RWPE1 (cell line): ENCODE data around the gene VASH1.

ENCODE experiments used
- CTCF ChIA-PET: fragments of 350-600 bp; sonication (Branson Sonifier 250); formaldehyde crosslinking; extraction: SDS; loops from one replicate; lab custom pipeline; 2021; lab: Yijun Ruan, JAX
- POLR2A ChIA-PET: fragments of 400-600 bp; formaldehyde crosslinking; extraction: SDS; loops from one replicate; lab custom pipeline; 2020; ENCODE audit warnings: antibody characterized with exemption; ENCODE audit not compliant: low non-redundant PET; lab: Yijun Ruan, JAX
- DNase-seq: peaks from one replicate; pipeline ENCODE4 v3.0.0; 2012; ENCODE audit warnings: low spot score
- H3K27ac ChIP-seq: fragments of 450-650 bp; 2 replicates; pipeline ENCODE4 v1.5.1; 2017
- TF ChIP-seq, protein P1 (sequence below): fragments of 450-650 bp; conservative IDR thresholded peaks from 2 replicates; pipeline ENCODE4 v1.5.1; 2017; ENCODE audit warnings: low read depth, mild to moderate bottlenecking

VASH1 gene

DNA sequence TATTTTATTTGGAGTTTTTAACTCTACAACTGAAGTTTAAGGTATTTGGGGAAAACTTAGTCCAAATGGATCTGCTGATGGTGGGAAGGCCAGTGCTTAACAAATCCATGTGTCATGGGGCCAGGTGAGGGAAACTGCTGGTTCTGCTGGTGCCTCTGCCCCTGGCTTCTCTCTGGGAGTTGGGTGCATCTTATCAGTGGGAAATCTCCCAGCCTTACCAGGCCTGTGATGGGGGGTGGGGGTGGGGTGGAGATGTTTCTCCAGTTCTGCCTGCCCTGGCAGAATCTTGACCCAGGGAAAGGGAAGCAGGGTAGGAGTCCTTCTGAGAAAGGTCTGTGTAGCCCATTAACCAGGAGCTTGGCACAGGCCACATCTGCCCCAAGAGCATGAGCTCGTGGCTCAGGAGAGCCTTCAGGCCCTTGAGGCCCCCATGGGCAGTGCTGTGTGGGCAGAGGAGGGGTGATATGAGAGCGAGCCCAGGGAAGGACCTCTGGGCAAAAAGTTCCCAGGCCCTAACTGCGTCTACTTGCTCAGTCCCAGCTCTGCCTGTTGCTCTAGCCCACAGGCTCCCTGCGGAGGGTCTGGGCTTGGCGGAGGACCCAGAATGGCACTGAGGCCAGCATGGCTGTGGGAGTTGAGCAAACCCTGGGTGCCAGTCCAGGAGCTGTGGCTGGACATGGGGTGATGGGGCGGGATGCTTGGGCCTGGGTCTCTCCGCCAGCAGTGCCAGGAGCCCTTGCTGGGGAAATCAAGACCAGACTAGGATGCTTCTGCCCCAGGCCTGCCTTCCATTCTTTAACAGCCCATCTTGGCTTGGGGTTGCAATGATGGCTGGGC, 18.2 kb downstream of the VASH1 start:
- no peak overlapping the region for H3K27ac ChIP-seq
- TF ChIP-seq, protein P1, sequence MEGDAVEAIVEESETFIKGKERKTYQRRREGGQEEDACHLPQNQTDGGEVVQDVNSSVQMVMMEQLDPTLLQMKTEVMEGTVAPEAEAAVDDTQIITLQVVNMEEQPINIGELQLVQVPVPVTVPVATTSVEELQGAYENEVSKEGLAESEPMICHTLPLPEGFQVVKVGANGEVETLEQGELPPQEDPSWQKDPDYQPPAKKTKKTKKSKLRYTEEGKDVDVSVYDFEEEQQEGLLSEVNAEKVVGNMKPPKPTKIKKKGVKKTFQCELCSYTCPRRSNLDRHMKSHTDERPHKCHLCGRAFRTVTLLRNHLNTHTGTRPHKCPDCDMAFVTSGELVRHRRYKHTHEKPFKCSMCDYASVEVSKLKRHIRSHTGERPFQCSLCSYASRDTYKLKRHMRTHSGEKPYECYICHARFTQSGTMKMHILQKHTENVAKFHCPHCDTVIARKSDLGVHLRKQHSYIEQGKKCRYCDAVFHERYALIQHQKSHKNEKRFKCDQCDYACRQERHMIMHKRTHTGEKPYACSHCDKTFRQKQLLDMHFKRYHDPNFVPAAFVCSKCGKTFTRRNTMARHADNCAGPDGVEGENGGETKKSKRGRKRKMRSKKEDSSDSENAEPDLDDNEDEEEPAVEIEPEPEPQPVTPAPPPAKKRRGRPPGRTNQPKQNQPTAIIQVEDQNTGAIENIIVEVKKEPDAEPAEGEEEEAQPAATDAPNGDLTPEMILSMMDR = no peak
- DNase-seq = no peak
- POLR2A ChIA-PET = no interaction called here
- CTCF ChIA-PET = interaction anchor here (1.5 kb wide), 1 partner anchor 69 kb away, joined by 6 read pairs; no protein-coding TSS in a partner anchor

- POLR2A ChIA-PET = no interaction called here
- DNase-seq = no peak
- CTCF ChIA-PET = interaction anchor here (1.5 kb wide), 1 partner anchor 70 kb away, joined by 6 read pairs; no protein-coding TSS in a partner anchor
- TF ChIP-seq, protein P1 = no peak
- no peak overlapping the region for H3K27ac ChIP-seq
Observed at GRCh38 chr14:76780058-76780345, 18.7 kb downstream of the VASH1 start.

GRCh38 chr14:76780360-76780759, 19.1 kb downstream of the VASH1 start:
- H3K27ac ChIP-seq = no peak overlapping the region

GRCh38 chr14:76780875-76781647, 19.8 kb downstream of the VASH1 start:
- TF ChIP-seq, protein P1 = no peak
- POLR2A ChIA-PET = no interaction called here
- DNase-seq = no peak
- CTCF ChIA-PET = interaction anchor here (1.5 kb wide), 1 partner anchor 71 kb away, joined by 6 read pairs; no protein-coding TSS in a partner anchor
- H3K27ac ChIP-seq = peak overlapping the region; percentile 34

More at GRCh38 chr14:76780360-76780759, 19.1 kb downstream of the VASH1 start:
- TF ChIP-seq, protein P1 = no peak
- no peak for DNase-seq
- CTCF ChIA-PET = interaction anchor here (1.5 kb wide), 1 partner anchor 70 kb away, joined by 6 read pairs; no protein-coding TSS in a partner anchor
- POLR2A ChIA-PET = no interaction called here

DNA sequence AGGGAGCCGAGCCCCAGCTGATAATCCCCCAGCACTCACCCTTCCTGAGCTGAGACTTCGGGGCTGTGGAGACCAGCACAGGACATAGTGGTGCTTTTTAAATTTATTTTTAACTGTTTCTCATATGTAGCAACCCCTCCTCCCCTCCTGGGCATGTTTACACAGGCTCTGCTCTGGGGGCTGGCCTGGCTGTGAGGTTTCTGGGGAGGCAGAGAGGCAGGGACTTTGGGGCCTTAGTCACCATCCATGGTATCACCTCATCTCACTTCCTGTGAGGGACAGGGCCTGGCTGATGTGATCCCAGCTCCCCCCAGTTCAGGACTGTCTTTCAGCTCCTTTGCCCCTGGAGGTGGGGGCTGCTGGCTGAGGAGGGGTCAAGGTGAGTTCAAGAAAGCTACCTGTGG, 20.4 kb downstream of the VASH1 start:
- H3K27ac ChIP-seq = peak overlapping the region; percentile 34
- ChIA-PET CTCF (no interaction called here), POLR2A (no interaction called here)
- TF ChIP-seq, protein P1 = no peak
- no peak for DNase-seq

DNA sequence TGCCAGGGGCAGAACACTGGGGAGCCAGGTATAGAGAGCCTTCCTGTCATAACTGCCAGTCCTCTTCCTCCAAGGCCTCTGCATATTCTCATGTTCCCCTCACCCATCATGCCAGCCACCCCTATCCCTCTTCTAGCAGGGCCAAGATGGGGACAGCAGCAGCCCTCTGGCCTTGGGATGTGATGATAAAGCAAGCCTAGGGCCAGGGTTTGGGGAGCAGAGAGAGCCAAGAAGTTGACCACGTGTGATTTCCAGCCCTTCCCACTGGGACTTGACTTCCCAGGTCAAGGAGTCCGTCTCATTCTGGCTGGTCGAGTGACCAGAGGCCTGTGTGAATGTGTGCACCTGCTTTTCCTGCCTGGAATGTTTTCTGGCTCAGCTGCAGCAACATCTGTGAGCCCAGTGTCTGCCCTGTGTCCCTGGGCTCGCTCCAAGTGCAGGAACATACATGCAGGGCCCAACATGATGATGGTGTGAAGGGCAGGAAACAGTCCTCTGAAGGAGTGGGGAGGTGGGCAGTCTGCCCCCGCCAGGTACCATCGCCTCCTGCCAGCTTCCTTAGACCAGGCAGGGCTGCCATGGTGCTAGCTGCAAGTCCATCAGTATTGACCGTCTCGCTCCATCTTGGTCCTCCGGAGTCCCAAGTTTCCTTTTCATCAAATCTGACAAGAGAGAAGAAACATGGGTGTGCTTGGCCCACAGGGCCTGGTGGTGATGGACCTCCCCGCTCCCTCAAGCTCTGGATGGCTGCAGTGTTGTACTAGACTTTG, 21.0 kb downstream of the VASH1 start:
- TF ChIP-seq, protein P1 = no peak
- DNase-seq = no peak
- H3K27ac ChIP-seq = peak overlapping the region; percentile 34
- ChIA-PET CTCF (interaction anchor here (0.6 to 0.8 kb wide), 2 partner anchors 72 to 286 kb away, joined by 4 read pairs; no protein-coding TSS in a partner anchor), POLR2A (no interaction called here)
